H1 (cell line): ENCODE data around the gene CNBP.

ENCODE experiments used
- ASH2L ChIP-seq: fragments of 200-600, 300-600 bp; sonication (generic); IDR thresholded peaks from one replicate; pipeline ENCODE4 v1.7.1; 2017; ENCODE audit warnings: low read length
- CBX5 ChIP-seq: fragments of 300-800, 300-1000 bp; sonication (generic); IDR thresholded peaks from 2 replicates; pipeline ENCODE4 v1.7.1; 2016; ENCODE audit warnings: antibody characterized with exemption, low read length, low read depth
- CEBPB ChIP-seq: IDR thresholded peaks from 2 replicates; pipeline ENCODE4 v1.6.1; 2012; ENCODE audit warnings: low read depth, low read length
- CHD2 ChIP-seq: IDR thresholded peaks from 2 replicates; pipeline ENCODE4 v1.6.1; 2012; ENCODE audit warnings: low read length, improper control_type of control experiment
- EZH2 ChIP-seq: fragments of 200-600 bp; sonication (generic); IDR thresholded peaks from 2 replicates; pipeline ENCODE4 v1.7.1; 2012; ENCODE audit warnings: low read depth, mild to moderate bottlenecking, moderate library complexity, low read length, inconsistent platforms; ENCODE audit not compliant: severe bottlenecking
- JUN ChIP-seq: IDR thresholded peaks from 2 replicates; pipeline ENCODE4 v1.6.1; 2011; ENCODE audit warnings: low read depth, mild to moderate bottlenecking, improper control_type of control experiment, low read length
- JUND ChIP-seq: IDR thresholded peaks from 2 replicates; pipeline ENCODE4 v1.6.1; 2011; ENCODE audit warnings: mild to moderate bottlenecking, improper control_type of control experiment, low read length
- POLR2A ChIP-seq, 2 experiments: IDR thresholded peaks; 1 replicate in 1 of 2; 2 replicates in 1 of 2; pipeline ENCODE4 v1.6.1; 2011; ENCODE audit warnings: low read depth in 2 of 2, low read length in 2 of 2, mild to moderate bottlenecking in 2 of 2; ENCODE audit errors: control extremely low read depth in 1 of 2
- POLR2AphosphoS5 ChIP-seq: IDR thresholded peaks from 2 replicates; pipeline ENCODE4 v1.6.1; 2011; ENCODE audit warnings: low read depth, low read length
- RAD21 ChIP-seq, 2 experiments: IDR thresholded peaks in 1 of 2; conservative IDR thresholded peaks in 1 of 2; 2 replicates each; pipeline ENCODE4 v1.6.1; 2011; ENCODE audit warnings: low read depth in 2 of 2, low read length in 2 of 2, improper control_type of control experiment in 1 of 2, inconsistent platforms in 1 of 2, mild to moderate bottlenecking in 1 of 2, moderate library complexity in 1 of 2
- SP4 ChIP-seq: IDR thresholded peaks from 2 replicates; pipeline ENCODE4 v1.6.1; 2012; ENCODE audit warnings: low read length, inconsistent platforms
- ZNF274 ChIP-seq: IDR thresholded peaks from 2 replicates; pipeline ENCODE4 v1.7.0; 2012; ENCODE audit warnings: low read length, borderline replicate concordance; ENCODE audit errors: extremely low read depth
- TF ChIP-seq, protein P1 (sequence below), 3 experiments: IDR thresholded peaks; 1 replicate in 2 of 3; 2 replicates in 1 of 3; pipeline versions ENCODE4 v1.5.1 to v1.6.1; 2011; ENCODE audit warnings: low read length in 3 of 3, mild to moderate bottlenecking in 3 of 3, inconsistent platforms in 2 of 3, low read depth in 1 of 3, moderate library complexity in 1 of 3; ENCODE audit not compliant: insufficient read depth in 1 of 3; ENCODE audit errors: control extremely low read depth in 1 of 3

DNA sequence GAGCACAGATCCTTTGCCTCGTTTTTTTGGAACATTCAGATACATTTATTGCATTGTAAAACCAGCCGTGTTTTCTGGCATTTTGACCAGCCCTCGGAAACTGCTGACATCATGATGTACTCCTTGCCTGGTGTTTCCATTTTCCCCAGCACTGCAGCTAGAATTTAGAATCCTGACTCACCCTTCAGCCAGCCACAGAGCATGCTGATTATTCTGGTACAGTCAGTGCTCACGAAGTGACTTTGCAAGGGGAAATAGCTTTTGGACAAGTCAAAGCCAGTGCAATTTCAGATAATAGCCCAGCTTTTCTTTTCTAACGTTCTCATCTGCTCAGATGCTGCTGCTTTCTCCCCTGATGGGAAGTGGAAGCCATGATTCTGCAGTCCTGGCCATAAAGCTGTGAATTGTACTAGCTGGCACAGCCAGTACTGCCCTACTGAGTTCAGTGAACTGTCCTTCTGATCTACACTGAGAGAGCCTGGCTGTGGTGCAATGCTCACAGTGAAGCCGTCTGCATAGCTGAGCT, 12.1 kb upstream of the CNBP start:
- TF ChIP-seq, protein P1, sequence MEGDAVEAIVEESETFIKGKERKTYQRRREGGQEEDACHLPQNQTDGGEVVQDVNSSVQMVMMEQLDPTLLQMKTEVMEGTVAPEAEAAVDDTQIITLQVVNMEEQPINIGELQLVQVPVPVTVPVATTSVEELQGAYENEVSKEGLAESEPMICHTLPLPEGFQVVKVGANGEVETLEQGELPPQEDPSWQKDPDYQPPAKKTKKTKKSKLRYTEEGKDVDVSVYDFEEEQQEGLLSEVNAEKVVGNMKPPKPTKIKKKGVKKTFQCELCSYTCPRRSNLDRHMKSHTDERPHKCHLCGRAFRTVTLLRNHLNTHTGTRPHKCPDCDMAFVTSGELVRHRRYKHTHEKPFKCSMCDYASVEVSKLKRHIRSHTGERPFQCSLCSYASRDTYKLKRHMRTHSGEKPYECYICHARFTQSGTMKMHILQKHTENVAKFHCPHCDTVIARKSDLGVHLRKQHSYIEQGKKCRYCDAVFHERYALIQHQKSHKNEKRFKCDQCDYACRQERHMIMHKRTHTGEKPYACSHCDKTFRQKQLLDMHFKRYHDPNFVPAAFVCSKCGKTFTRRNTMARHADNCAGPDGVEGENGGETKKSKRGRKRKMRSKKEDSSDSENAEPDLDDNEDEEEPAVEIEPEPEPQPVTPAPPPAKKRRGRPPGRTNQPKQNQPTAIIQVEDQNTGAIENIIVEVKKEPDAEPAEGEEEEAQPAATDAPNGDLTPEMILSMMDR (IDR thresholded peaks at IDR 0.05; ENCODE audit: control extremely low read depth in 1 of 3, insufficient read depth in 1 of 3, low read depth in 1 of 3, low read length in 3 of 3), result no peak
- TF ChIP-seq ZNF274 (no peak), RAD21 (IDR thresholded peaks at IDR 0.05 in 1 of 2, conservative IDR thresholded peaks at IDR 0.05 in 1 of 2; ENCODE audit: low read depth in 2 of 2, low read length in 2 of 2) (no peak), CEBPB (no peak), CHD2 (no peak), SP4 (no peak), CBX5 (no peak), POLR2AphosphoS5 (no peak), POLR2A (IDR thresholded peaks at IDR 0.05; ENCODE audit: control extremely low read depth in 1 of 2, low read depth in 2 of 2, low read length in 2 of 2) (no peak), EZH2 (no peak), ASH2L (no peak), JUN (no peak), JUND (no peak)
